GM18873 (cell line): ENCODE measurements around the gene KIAA0825.

Source experiments
- ATAC-seq: cut with Tn5 transposase; IDR thresholded peaks from one replicate; pipeline ENCODE4 v1.9.1; 2021; ENCODE audit warnings: mild to moderate bottlenecking, moderate library complexity, moderate number of reproducible peaks; ENCODE audit not compliant: unreplicated experiment, low FRiP score

The KIAA0825 gene

GRCh38 chr5:94459915-94460314 lies 158.5 kb downstream of the KIAA0825 start:
- no peak for ATAC-seq

- ATAC-seq = no peak
Measured at GRCh38 chr5:94457788-94458187, 160.6 kb downstream of the KIAA0825 start.

GRCh38 chr5:94445726-94446125 lies 172.7 kb downstream of the KIAA0825 start:
- ATAC-seq = no peak

GRCh38 chr5:94442991-94443390 lies 175.4 kb downstream of the KIAA0825 start:
- ATAC-seq = no peak

- no peak for ATAC-seq
Measured at GRCh38 chr5:94442076-94442475, 176.3 kb downstream of the KIAA0825 start.

GRCh38 chr5:94440015-94440414 lies 178.4 kb downstream of the KIAA0825 start:
- no peak for ATAC-seq

- ATAC-seq = no peak
Measured at GRCh38 chr5:94433397-94434163, 184.8 kb downstream of the KIAA0825 start.

GRCh38 chr5:94432499-94432898 lies 185.9 kb downstream of the KIAA0825 start:
- ATAC-seq = no peak

- no peak for ATAC-seq
Measured at GRCh38 chr5:94431696-94432095, 186.7 kb downstream of the KIAA0825 start.

GRCh38 chr5:94429566-94429965 lies 188.8 kb downstream of the KIAA0825 start:
- ATAC-seq = no peak

GRCh38 chr5:94425396-94425795 lies 193.0 kb downstream of the KIAA0825 start:
- no peak for ATAC-seq

GRCh38 chr5:94423411-94423810 lies 195.0 kb downstream of the KIAA0825 start:
- no peak for ATAC-seq

GRCh38 chr5:94422812-94423211 lies 195.6 kb downstream of the KIAA0825 start:
- ATAC-seq = no peak

- ATAC-seq = no peak
Measured at GRCh38 chr5:94420885-94421284, 197.5 kb downstream of the KIAA0825 start.

- ATAC-seq = no peak
Measured at GRCh38 chr5:94415798-94416197, 202.6 kb downstream of the KIAA0825 start.

- no peak for ATAC-seq
Measured at GRCh38 chr5:94409440-94409839, 209.0 kb downstream of the KIAA0825 start.

- ATAC-seq = no peak
Measured at GRCh38 chr5:94407023-94407422, 211.4 kb downstream of the KIAA0825 start.

- no peak for ATAC-seq
Measured at GRCh38 chr5:94403483-94403882, 214.9 kb downstream of the KIAA0825 start.

- ATAC-seq = no peak
Measured at GRCh38 chr5:94402096-94402495, 216.3 kb downstream of the KIAA0825 start.

- ATAC-seq = no peak
Measured at GRCh38 chr5:94397508-94397907, 220.9 kb downstream of the KIAA0825 start.

- no peak for ATAC-seq
Measured at GRCh38 chr5:94396687-94397086, 221.7 kb downstream of the KIAA0825 start.

GRCh38 chr5:94395468-94395867 lies 222.9 kb downstream of the KIAA0825 start:
- ATAC-seq = no peak

GRCh38 chr5:94391996-94392395 lies 226.4 kb downstream of the KIAA0825 start:
- ATAC-seq = no peak
